ENCODE measurements around the gene PIM1.

PIM1 gene

GRCh38 chr6:37125774-37126492, 44.0 kb upstream of the PIM1 start:
- peaks cover 17 to 21% of the 10 kb centered on the region in 2 donors for H3K4me1 ChIP-seq (ENCODE audit: control insufficient read depth in 2 of 2, insufficient read depth in 1 of 2, low read depth in 1 of 2, low read length in 2 of 2)
- no CpG with 5 or more reads among the region's 20 CpGs for whole genome bisulfite sequencing, 2 donors (ENCODE audit: extremely low coverage in 2 of 2, insufficient read length in 2 of 2, insufficient replicate concordance in 1 of 2)
- H3K36me3 ChIP-seq (replicated peaks in 1 of 2; ENCODE audit: control insufficient read depth in 2 of 2, insufficient read depth in 2 of 2, low read length in 2 of 2): no peaks in the 10 kb centered on the region
- peak overlapping the region in 1 of 2 donors; percentile 28 for H3K4me3 ChIP-seq (ENCODE audit: low read length in 2 of 2)
- peak; percentile 97 for DNase-seq (ENCODE audit: low spot score)
- H2BK5ac ChIP-seq (ENCODE audit: low read length): no peak overlapping the region
- H2AFZ ChIP-seq (ENCODE audit: low read length): peak overlapping the region; percentile 81
- no peaks in the 10 kb centered on the region for H3K79me1 ChIP-seq (ENCODE audit: low read depth, low read length)
- no peak overlapping the region for H4K91ac ChIP-seq (ENCODE audit: low read depth, low read length, poor library complexity)
- H2AK5ac ChIP-seq (ENCODE audit: low read depth, low read length): no peak overlapping the region
- no peak overlapping the region for H2BK15ac ChIP-seq (ENCODE audit: low read length)
- no peak overlapping the region for H3K4ac ChIP-seq (ENCODE audit: low read length)
- H3K9me3 ChIP-seq (replicated peaks in 1 of 2; ENCODE audit: control insufficient read depth in 2 of 2, insufficient read depth in 1 of 2, low read depth in 1 of 2, low read length in 2 of 2): no peaks in the 10 kb centered on the region
- no peak overlapping the region for H4K8ac ChIP-seq (ENCODE audit: low read depth, low read length)
- no peak overlapping the region for H3K14ac ChIP-seq (ENCODE audit: low read length)
- no peak overlapping the region for H3K9ac ChIP-seq (ENCODE audit: low read depth, low read length, poor library complexity)
- H2BK12ac ChIP-seq (ENCODE audit: low read length): no peak overlapping the region
- no peak overlapping the region for H2BK120ac ChIP-seq (ENCODE audit: low read depth, low read length)
- H3K4me2 ChIP-seq (ENCODE audit: insufficient read depth, low read length, poor library complexity, severe bottlenecking): peak overlapping the region; percentile 28
- H3K18ac ChIP-seq (ENCODE audit: low read length): peak overlapping the region; percentile 1
- no peak overlapping the region for H3K23ac ChIP-seq (ENCODE audit: low read depth, low read length, poor library complexity)
- H3K27me3 ChIP-seq (ENCODE audit: control insufficient read depth in 3 of 3, insufficient read depth in 3 of 3, low read depth in 1 of 3, low read length in 3 of 3): no peaks in the 10 kb centered on the region
- peak overlapping the region; percentile 86 for H3K27ac ChIP-seq (replicated peaks; ENCODE audit: low read length)

- no peak overlapping the region for H2BK15ac ChIP-seq (ENCODE audit: low read length)
- no peak overlapping the region for H2AK5ac ChIP-seq (ENCODE audit: low read depth, low read length)
- H2AFZ ChIP-seq (ENCODE audit: low read length): peak overlapping the region; percentile 81
- no peaks in the 10 kb centered on the region for H3K36me3 ChIP-seq (replicated peaks in 1 of 2; ENCODE audit: control insufficient read depth in 2 of 2, insufficient read depth in 2 of 2, low read length in 2 of 2)
- no peak overlapping the region for H2BK5ac ChIP-seq (ENCODE audit: low read length)
- WGBS, 2 donors (ENCODE audit: extremely low coverage in 2 of 2, insufficient read length in 2 of 2, insufficient replicate concordance in 1 of 2): no CpG with 5 or more reads among the region's 6 CpGs
- no peak overlapping the region for H2BK12ac ChIP-seq (ENCODE audit: low read length)
- H3K4me2 ChIP-seq (ENCODE audit: insufficient read depth, low read length, poor library complexity, severe bottlenecking): no peak overlapping the region
- H4K91ac ChIP-seq (ENCODE audit: low read depth, low read length, poor library complexity): no peak overlapping the region
- no peak overlapping the region for H3K18ac ChIP-seq (ENCODE audit: low read length)
- peaks cover 22 to 23% of the 10 kb centered on the region in 2 donors for H3K4me1 ChIP-seq (ENCODE audit: control insufficient read depth in 2 of 2, insufficient read depth in 1 of 2, low read depth in 1 of 2, low read length in 2 of 2)
- no peak for DNase-seq (ENCODE audit: low spot score)
- no peak overlapping the region for H3K23ac ChIP-seq (ENCODE audit: low read depth, low read length, poor library complexity)
- H3K14ac ChIP-seq (ENCODE audit: low read length): no peak overlapping the region
- no peak overlapping the region for H3K9ac ChIP-seq (ENCODE audit: low read depth, low read length, poor library complexity)
- H3K4ac ChIP-seq (ENCODE audit: low read length): no peak overlapping the region
- H2BK120ac ChIP-seq (ENCODE audit: low read depth, low read length): no peak overlapping the region
- peak overlapping the region in 1 of 2 donors; percentile 28 for H3K4me3 ChIP-seq (ENCODE audit: low read length in 2 of 2)
- H3K79me1 ChIP-seq (ENCODE audit: low read depth, low read length): no peaks in the 10 kb centered on the region
- no peak overlapping the region for H4K8ac ChIP-seq (ENCODE audit: low read depth, low read length)
- H3K27ac ChIP-seq (replicated peaks; ENCODE audit: low read length): peak overlapping the region; percentile 8
- no peaks in the 10 kb centered on the region for H3K27me3 ChIP-seq (ENCODE audit: control insufficient read depth in 3 of 3, insufficient read depth in 3 of 3, low read depth in 1 of 3, low read length in 3 of 3)
- H3K9me3 ChIP-seq (replicated peaks in 1 of 2; ENCODE audit: control insufficient read depth in 2 of 2, insufficient read depth in 1 of 2, low read depth in 1 of 2, low read length in 2 of 2): no peaks in the 10 kb centered on the region
Measured at GRCh38 chr6:37126493-37126958, 43.4 kb upstream of the PIM1 start.

DNA sequence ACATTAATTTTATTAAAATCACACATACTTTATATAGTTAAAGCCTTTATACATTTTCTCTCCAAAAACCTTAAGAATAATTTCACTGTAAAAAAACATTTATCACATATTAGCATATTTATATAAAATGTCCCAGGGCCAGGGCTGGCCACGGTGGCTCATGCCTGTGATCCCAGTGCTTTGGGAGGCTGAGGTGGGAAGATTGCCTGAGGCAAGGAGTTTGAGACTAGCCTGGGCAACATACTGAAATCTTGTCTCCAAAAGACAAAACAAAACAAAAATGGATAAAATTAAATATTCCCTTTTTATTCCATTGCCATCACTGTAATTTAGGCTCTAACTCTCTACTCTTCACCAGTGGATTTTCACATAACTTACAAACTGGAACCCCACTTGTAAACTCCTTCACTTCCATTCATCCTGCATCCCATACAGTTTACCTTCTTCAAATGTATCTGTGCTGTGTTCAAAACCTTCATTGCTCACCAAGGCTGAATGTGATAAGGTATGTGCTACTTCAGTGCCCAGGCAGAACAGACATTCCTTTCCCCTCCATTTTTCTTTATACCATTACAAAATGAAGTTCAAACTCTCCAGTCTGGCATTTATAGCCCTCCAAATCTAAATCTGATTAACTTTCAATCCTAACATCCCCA, 42.9 kb upstream of the PIM1 start:
- no peak overlapping the region for H2BK15ac ChIP-seq (ENCODE audit: low read length)
- H2BK120ac ChIP-seq (ENCODE audit: low read depth, low read length): no peak overlapping the region
- H3K9me3 ChIP-seq (replicated peaks in 1 of 2; ENCODE audit: control insufficient read depth in 2 of 2, insufficient read depth in 1 of 2, low read depth in 1 of 2, low read length in 2 of 2): no peaks in the 10 kb centered on the region
- no peaks in the 10 kb centered on the region for H3K27me3 ChIP-seq (ENCODE audit: control insufficient read depth in 3 of 3, insufficient read depth in 3 of 3, low read depth in 1 of 3, low read length in 3 of 3)
- H3K36me3 ChIP-seq (replicated peaks in 1 of 2; ENCODE audit: control insufficient read depth in 2 of 2, insufficient read depth in 2 of 2, low read length in 2 of 2): no peaks in the 10 kb centered on the region
- H3K18ac ChIP-seq (ENCODE audit: low read length): no peak overlapping the region
- no peak overlapping the region for H3K9ac ChIP-seq (ENCODE audit: low read depth, low read length, poor library complexity)
- H2AFZ ChIP-seq (ENCODE audit: low read length): no peak overlapping the region
- H4K91ac ChIP-seq (ENCODE audit: low read depth, low read length, poor library complexity): no peak overlapping the region
- H3K27ac ChIP-seq (replicated peaks; ENCODE audit: low read length): no peak overlapping the region
- no peak overlapping the region for H3K4ac ChIP-seq (ENCODE audit: low read length)
- no peak overlapping the region for H2BK5ac ChIP-seq (ENCODE audit: low read length)
- H2AK5ac ChIP-seq (ENCODE audit: low read depth, low read length): no peak overlapping the region
- DNase-seq (ENCODE audit: low spot score): no peak
- no peak overlapping the region for H3K4me3 ChIP-seq (ENCODE audit: low read length in 2 of 2)
- no peak overlapping the region for H3K14ac ChIP-seq (ENCODE audit: low read length)
- no peaks in the 10 kb centered on the region for H3K79me1 ChIP-seq (ENCODE audit: low read depth, low read length)
- no peak overlapping the region for H4K8ac ChIP-seq (ENCODE audit: low read depth, low read length)
- no peak overlapping the region for H2BK12ac ChIP-seq (ENCODE audit: low read length)
- H3K4me1 ChIP-seq (ENCODE audit: control insufficient read depth in 2 of 2, insufficient read depth in 1 of 2, low read depth in 1 of 2, low read length in 2 of 2): peaks cover 23 to 26% of the 10 kb centered on the region in 2 donors
- no CpG with 5 or more reads among the region's 1 CpG for WGBS, 2 donors (ENCODE audit: extremely low coverage in 2 of 2, insufficient read length in 2 of 2, insufficient replicate concordance in 1 of 2)
- H3K4me2 ChIP-seq (ENCODE audit: insufficient read depth, low read length, poor library complexity, severe bottlenecking): no peak overlapping the region
- H3K23ac ChIP-seq (ENCODE audit: low read depth, low read length, poor library complexity): no peak overlapping the region

All from neuronal stem cell (in vitro differentiated cells).